Activated T-helper 1 cell treated with Interleukin-2 at 50 U/mL for 16 hours (primary cell): ENCODE measurements around the gene ITGB3BP.

Experiments used
- DNase-seq: peaks from one replicate; pipeline ENCODE4 v3.0.0-alpha.2; 2020; ENCODE audit warnings: low read depth

ITGB3BP gene

DNA sequence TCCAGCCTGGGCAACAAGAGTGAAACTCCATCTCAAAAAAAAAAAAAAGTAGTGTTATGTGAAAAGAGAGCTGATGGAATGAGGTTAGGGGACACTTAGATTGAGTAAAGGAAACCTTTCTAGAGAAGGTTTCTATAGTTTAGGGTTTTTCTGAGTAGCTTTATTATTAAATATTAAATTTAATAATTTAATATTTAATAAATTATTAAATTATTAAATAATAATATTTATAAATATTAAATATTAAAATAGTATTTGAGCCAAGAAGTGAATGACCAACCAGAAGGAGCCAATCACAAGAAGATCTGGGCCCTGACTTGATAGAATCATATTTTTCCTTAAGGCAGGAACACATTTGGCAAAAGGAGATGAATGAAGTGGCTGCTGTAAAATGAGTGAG, 104.9 kb downstream of the ITGB3BP start:
- DNase-seq = no peak

GRCh38 chr1:63414691-63415365, 108.2 kb downstream of the ITGB3BP start:
- DNase-seq = no peak

DNA sequence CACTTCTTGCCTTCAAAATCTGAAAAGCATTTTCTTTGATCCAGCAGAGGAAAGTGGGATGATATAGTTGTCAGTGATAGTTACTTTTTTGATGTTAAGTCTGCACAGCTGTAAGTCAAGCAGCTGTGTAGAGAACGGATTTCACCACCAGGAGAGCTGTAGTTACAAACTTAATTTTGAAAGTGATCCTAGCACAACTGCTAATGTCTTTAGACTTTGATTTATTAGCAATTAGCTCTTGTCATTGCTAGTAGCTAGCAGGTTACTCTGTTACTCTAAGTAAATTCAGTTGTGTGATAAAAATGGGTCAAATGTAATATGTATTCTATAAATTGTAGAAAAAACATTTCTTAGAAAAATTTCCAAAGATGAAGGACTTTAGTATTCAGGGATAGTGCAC, 109.6 kb downstream of the ITGB3BP start:
- no peak for DNase-seq

DNA sequence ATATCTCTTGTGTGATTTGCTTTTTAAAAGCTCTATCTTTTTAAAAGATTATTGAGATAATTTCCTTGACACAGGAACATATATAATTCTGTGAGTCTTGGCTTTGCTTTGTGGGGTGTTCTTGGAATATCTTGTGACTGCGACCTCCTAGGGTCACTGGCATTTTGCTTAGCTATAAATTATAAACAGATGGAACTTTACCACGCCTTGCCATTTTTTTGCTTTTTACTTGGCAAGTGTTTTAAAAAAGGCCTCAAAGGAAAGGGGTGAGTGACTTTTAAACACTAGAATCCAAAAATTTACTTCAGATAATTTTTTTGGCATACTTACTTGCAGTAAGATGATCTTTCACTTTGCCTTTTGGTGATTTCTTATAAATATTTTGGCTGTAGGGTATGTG, 112.0 kb downstream of the ITGB3BP start:
- no peak for DNase-seq

DNA sequence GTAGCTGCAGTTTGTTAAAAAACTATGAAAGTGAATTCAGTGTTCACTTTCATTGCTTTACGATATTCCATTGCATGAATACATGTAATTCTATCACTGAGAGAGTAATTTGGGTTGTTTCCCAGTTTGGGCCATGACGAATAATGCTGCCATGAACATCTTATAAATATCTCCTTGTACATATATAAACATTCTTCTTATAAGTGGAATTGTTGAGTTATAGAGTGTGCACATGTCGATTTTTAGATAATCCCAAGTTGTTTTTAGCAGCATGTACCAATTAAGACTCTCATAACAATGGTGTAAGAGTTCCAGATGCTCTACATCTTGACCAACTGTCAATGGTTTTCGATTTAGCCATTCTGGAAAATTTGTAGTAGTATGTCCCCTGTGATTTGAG, 114.7 kb downstream of the ITGB3BP start:
- DNase-seq = no peak

DNA sequence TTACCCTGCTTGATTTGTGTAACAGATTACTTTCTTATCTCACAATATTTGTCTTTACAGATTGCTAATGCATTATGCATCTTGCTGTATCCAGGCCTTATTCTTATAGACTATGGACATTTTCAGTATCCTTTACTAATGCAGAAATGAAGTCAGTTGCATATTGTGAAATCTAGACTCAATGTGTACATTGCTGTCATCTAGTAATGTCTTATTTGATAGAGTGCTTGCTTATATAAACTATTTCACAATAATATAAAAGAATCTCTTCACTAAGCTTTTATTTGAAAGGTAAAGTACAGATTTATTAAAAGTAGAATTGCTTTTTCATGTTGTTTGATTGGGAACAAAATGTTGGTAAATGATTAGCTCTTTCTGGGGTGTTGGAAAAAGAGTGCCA, 116.0 kb downstream of the ITGB3BP start:
- DNase-seq = no peak

DNA sequence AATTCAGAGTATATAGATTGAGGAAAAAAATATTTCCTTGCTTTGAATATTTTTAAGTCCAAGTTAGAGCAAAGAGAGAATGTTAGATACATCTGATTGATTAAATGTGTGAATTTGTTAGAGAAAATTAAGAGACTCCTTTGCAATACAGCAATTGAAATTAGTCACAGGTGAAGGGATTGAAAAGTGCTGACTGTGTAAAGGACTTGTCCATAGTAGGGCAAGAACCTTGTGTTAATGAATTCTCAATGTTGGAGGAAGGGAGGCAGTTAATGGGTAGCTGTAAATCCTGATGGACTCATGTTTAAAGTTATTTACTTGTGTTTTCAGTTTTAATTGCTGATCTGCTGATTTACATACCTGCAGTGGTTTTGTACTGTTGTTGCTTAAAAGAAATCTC, 117.0 kb downstream of the ITGB3BP start:
- DNase-seq = no peak

GRCh38 chr1:63405021-63405420, 118.0 kb downstream of the ITGB3BP start:
- no peak for DNase-seq

GRCh38 chr1:63403386-63403785, 119.6 kb downstream of the ITGB3BP start:
- no peak for DNase-seq

GRCh38 chr1:63401945-63402344, 121.1 kb downstream of the ITGB3BP start:
- no peak for DNase-seq
